Caco-2 (cell line): ENCODE results near the gene EMILIN3. TPM values are rescaled to one million over a fixed set of nuclear protein-coding genes. Genes with fewer than 3 reads are reported as not detected.

Source experiments
- BruUV-seq: library from RNA; stranded (reverse); fragments of 400-500 nt; replicated peaks from 2 replicates; lab custom pipeline; 2021; lab: Mats Ljungman, UMichigan
- CTCF ChIA-PET: fragments of 300-600 bp; sonication (Branson Sonifier 250); formaldehyde crosslinking; loops from one replicate; lab custom pipeline; 2022; ENCODE audit warnings: antibody characterized with exemption; lab: Charles Lee
- POLR2A ChIA-PET: fragments of 300-600 bp; sonication (Branson Sonifier 250); formaldehyde crosslinking; loops from one replicate; lab custom pipeline; 2022; ENCODE audit warnings: antibody characterized with exemption; lab: Charles Lee
- DNase-seq, 2 experiments: peaks; one replicate each; pipeline versions ENCODE4 v3.0.0 to v3.0.0-alpha.2; 2020 to 2022
- H3K27me3 ChIP-seq: replicated peaks from 2 replicates; pipeline ENCODE4 v1.6.0; 2011; ENCODE audit warnings: low read length; ENCODE audit not compliant: control insufficient read depth, insufficient read depth
- H3K36me3 ChIP-seq: 2 replicates; pipeline ENCODE4 v1.5.1; 2011; ENCODE audit warnings: low read length; ENCODE audit not compliant: control insufficient read depth, insufficient read depth
- H3K4me1 ChIP-seq: fragments of 250-450 bp; sonication (Bioruptor Pico); 2 replicates; pipeline ENCODE4 v1.5.1; 2020; ENCODE audit warnings: mild to moderate bottlenecking
- H3K4me3 ChIP-seq: 2 replicates; pipeline ENCODE4 v1.5.1; 2011; ENCODE audit warnings: low read depth, mild to moderate bottlenecking, control low read depth, low read length
- H3K9me3 ChIP-seq: fragments of 250-450 bp; sonication (Bioruptor Pico); 2 replicates; pipeline ENCODE4 v1.5.1; 2020; ENCODE audit warnings: mild to moderate bottlenecking, moderate library complexity
- H3K27ac Mint-ChIP-seq: one replicate; pipeline ENCODE4 v1.8.0; 2022; ENCODE audit warnings: mixed read lengths; ENCODE audit not compliant: unreplicated experiment
- H3K27me3 Mint-ChIP-seq: one replicate; pipeline ENCODE4 v1.8.0; 2022; ENCODE audit warnings: mixed read lengths; ENCODE audit not compliant: insufficient read depth, unreplicated experiment
- H3K36me3 Mint-ChIP-seq: one replicate; pipeline ENCODE4 v1.8.0; 2022; ENCODE audit warnings: mild to moderate bottlenecking, mixed read lengths; ENCODE audit not compliant: insufficient read depth, unreplicated experiment
- H3K4me1 Mint-ChIP-seq: one replicate; pipeline ENCODE4 v1.8.0; 2022; ENCODE audit warnings: low read depth, mixed read lengths; ENCODE audit not compliant: unreplicated experiment
- H3K4me3 Mint-ChIP-seq: one replicate; pipeline ENCODE4 v1.8.0; 2022; ENCODE audit warnings: mild to moderate bottlenecking, moderate library complexity, mixed read lengths; ENCODE audit not compliant: unreplicated experiment
- H3K9me3 Mint-ChIP-seq: one replicate; pipeline ENCODE4 v1.8.0; 2022; ENCODE audit warnings: mixed read lengths; ENCODE audit not compliant: unreplicated experiment
- CTCF ChIP-seq, 2 experiments: fragments of 200-600 bp in 1 of 2; IDR thresholded peaks; 1 replicate in 1 of 2; 2 replicates in 1 of 2; pipeline versions ENCODE4 v1.5.1 to v1.8.0; 2011 to 2022; ENCODE audit warnings: antibody characterized with exemption in 1 of 2, control low read depth in 1 of 2, inconsistent platforms in 1 of 2, low read depth in 1 of 2, low read length in 1 of 2, mild to moderate bottlenecking in 1 of 2, moderate library complexity in 1 of 2; ENCODE audit not compliant: insufficient read depth in 1 of 2, severe bottlenecking in 1 of 2, unreplicated experiment in 1 of 2
- intact Hi-C: fragments of 100-400 bp; cut with micrococcal nuclease; formaldehyde crosslinking; loops from one replicate; pipeline ENCODE4 v1.10.0; 2022; ENCODE audit not compliant: unreplicated experiment
- total RNA-seq: library from RNA; stranded (reverse); gene quantifications from 2 replicates; pipeline ENCODE4 v1.2.3, GENCODE V29; 2022

The EMILIN3 gene
- total RNA-seq, 1 experiment from 2014 or later, result 0.50 TPM

GRCh38 chr20:41406896-41407444 is 40.4 kb upstream of the EMILIN3 start:
- peak; percentile 85 to 87 for DNase-seq
- Mint-ChIP-seq H3K27ac (peak overlapping the region; percentile 65), H3K4me1 (peaks cover 13% of the 10 kb centered on the region), H3K9me3 (no peaks in the 10 kb centered on the region), H3K27me3 (no peaks in the 10 kb centered on the region), H3K36me3 (peaks cover 58% of the 10 kb centered on the region), H3K4me3 (peak overlapping the region; percentile 3)
- ChIA-PET CTCF (interaction anchor here (2.1 kb wide), 1 partner anchor 66 kb away, joined by 10 read pairs; the partner anchor contains the start of gene LPIN3), POLR2A (interaction anchor here (0.6 to 1.0 kb wide), 3 partner anchors 67 to 182 kb away, joined by 3 to 6 read pairs (median 3); partner anchors contain the start of gene LPIN3)
- Histone ChIP-seq H3K27me3 (no peaks in the 10 kb centered on the region), H3K4me1 (peaks cover 15% of the 10 kb centered on the region), H3K4me3 (no peak overlapping the region), H3K9me3 (no peaks in the 10 kb centered on the region), H3K36me3 (peaks cover 21% of the 10 kb centered on the region)
- no peak for TF ChIP-seq CTCF (IDR thresholded peaks at IDR 0.05; ENCODE audit: insufficient read depth in 1 of 2, low read depth in 1 of 2, low read length in 1 of 2, severe bottlenecking in 1 of 2, unreplicated experiment in 1 of 2)
- intact Hi-C loops, result loop anchor here (1.0 kb wide), 1 partner anchor 67 kb away; the partner anchor contains the start of gene LPIN3
- BruUV-seq, result no TSS peak

GRCh38 chr20:41406353-41406752 is 39.7 kb upstream of the EMILIN3 start:
- Histone ChIP-seq H3K9me3 (no peaks in the 10 kb centered on the region), H3K27me3 (no peaks in the 10 kb centered on the region), H3K36me3 (peaks cover 19% of the 10 kb centered on the region), H3K4me1 (peaks cover 15% of the 10 kb centered on the region), H3K4me3 (no peak overlapping the region)
- BruUV-seq, result no TSS peak
- peaks cover 64% of the 10 kb centered on the region for H3K36me3 Mint-ChIP-seq
- peaks cover 13% of the 10 kb centered on the region for H3K4me1 Mint-ChIP-seq
- intact Hi-C loops, result no loop called here
- DNase-seq, result no peak
- CTCF ChIA-PET, result interaction anchor here (2.1 kb wide), 1 partner anchor 66 kb away, joined by 10 read pairs; the partner anchor contains the start of gene LPIN3
- H3K27ac Mint-ChIP-seq, result peak overlapping the region; percentile 65
- H3K9me3 Mint-ChIP-seq, result no peaks in the 10 kb centered on the region
- POLR2A ChIA-PET, result interaction anchor here (1.0 kb wide), 1 partner anchor 66 kb away, joined by 6 read pairs; the partner anchor contains the start of gene LPIN3
- TF ChIP-seq CTCF (IDR thresholded peaks at IDR 0.05; ENCODE audit: insufficient read depth in 1 of 2, low read depth in 1 of 2, low read length in 1 of 2, severe bottlenecking in 1 of 2, unreplicated experiment in 1 of 2), result no peak
- peak overlapping the region; percentile 3 for H3K4me3 Mint-ChIP-seq
- H3K27me3 Mint-ChIP-seq, result no peaks in the 10 kb centered on the region

GRCh38 chr20:41405436-41405835 is 38.8 kb upstream of the EMILIN3 start:
- CTCF ChIA-PET, result interaction anchor here (0.7 to 2.1 kb wide), 2 partner anchors 16 to 65 kb away, joined by 3 to 10 read pairs; partner anchors contain the start of gene LPIN3
- H3K36me3 ChIP-seq, result peaks cover 18% of the 10 kb centered on the region
- no peak overlapping the region for H3K4me3 ChIP-seq
- H3K4me3 Mint-ChIP-seq, result no peak overlapping the region
- no peaks in the 10 kb centered on the region for H3K27me3 ChIP-seq
- no peaks in the 10 kb centered on the region for H3K9me3 Mint-ChIP-seq
- peaks cover 71% of the 10 kb centered on the region for H3K36me3 Mint-ChIP-seq
- peaks cover 15% of the 10 kb centered on the region for H3K4me1 ChIP-seq
- H3K27me3 Mint-ChIP-seq, result no peaks in the 10 kb centered on the region
- no peak for DNase-seq
- no TSS peak for BruUV-seq
- intact Hi-C loops, result no loop called here
- H3K27ac Mint-ChIP-seq, result no peak overlapping the region
- no peak for TF ChIP-seq CTCF (IDR thresholded peaks at IDR 0.05; ENCODE audit: insufficient read depth in 1 of 2, low read depth in 1 of 2, low read length in 1 of 2, severe bottlenecking in 1 of 2, unreplicated experiment in 1 of 2)
- no peaks in the 10 kb centered on the region for H3K9me3 ChIP-seq
- H3K4me1 Mint-ChIP-seq, result peaks cover 13% of the 10 kb centered on the region
- POLR2A ChIA-PET, result no interaction called here
